ENCODE measurements around the gene MPP3. TPM values are rescaled to one million over a fixed set of nuclear protein-coding genes. Genes with fewer than 3 reads are reported as not detected.

MPP3 gene
- total and polyA plus RNA-seq, 2 of the 4 experiments (the other 2 are of a cell fraction), result 5.7 to 11.9 TPM

GRCh38 chr17:43755389-43755875 lies 77.5 kb downstream of the MPP3 start:
- TF ChIP-seq CTCF (conservative IDR thresholded peaks at IDR 0.05; ENCODE audit: low read depth, low read length) (0 out of 2 replicates have a peak, but pooled peaks have one; percentile 4), SMC3 (IDR thresholded peaks at IDR 0.05; ENCODE audit: low read depth, low read length) (no peak)
- Histone ChIP-seq H2BK20ac (ENCODE audit: low read depth, low read length) (no peak overlapping the region), H3K4me3 (ENCODE audit: insufficient read depth, low read depth, low read length) (no peak overlapping the region; the same call in 1 of the 2 replicates), H2BK120ac (ENCODE audit: low read depth, low read length) (no peak overlapping the region; the same call in 1 of the 2 replicates), H2AK9ac (replicated peaks; ENCODE audit: low read depth, low read length, poor library complexity) (peak overlapping the region; percentile 31), H4K20me1 (ENCODE audit: insufficient read depth, low read length) (no peaks in the 10 kb centered on the region), H2AFZ (replicated peaks; ENCODE audit: low read length, poor library complexity) (peak overlapping the region; percentile 88), H3K14ac (replicated peaks; ENCODE audit: low read depth, low read length) (no peak overlapping the region), H3K27me3 (ENCODE audit: control insufficient read depth, insufficient read depth, low read length) (peaks cover 60% of the 10 kb centered on the region), H3K4me1 (ENCODE audit: control insufficient read depth, insufficient read depth, low read length) (no peaks in the 10 kb centered on the region), H2BK15ac (ENCODE audit: low read depth, low read length) (no peak overlapping the region), H3K27ac (ENCODE audit: insufficient read depth, low read length) (no peak overlapping the region), H2BK5ac (ENCODE audit: low read depth, low read length, poor library complexity, severe bottlenecking) (no peak overlapping the region), H3K36me3 (ENCODE audit: control insufficient read depth, insufficient read depth, low read length) (no peaks in the 10 kb centered on the region), H3K4me2 (ENCODE audit: low read depth, low read length) (peak overlapping the region; percentile 48), H3K18ac (ENCODE audit: low read depth, low read length) (no peak overlapping the region), H3K4ac (ENCODE audit: low read depth, low read length) (no peak overlapping the region), H3K9me3 (ENCODE audit: control insufficient read depth, insufficient read depth, low read length) (no peaks in the 10 kb centered on the region), H3K56ac (ENCODE audit: extremely low read depth, insufficient read depth, low read length) (no peak overlapping the region), H3K23ac (ENCODE audit: low read depth, low read length) (no peak overlapping the region), H4K91ac (ENCODE audit: insufficient read depth, low read depth, low read length) (no peak overlapping the region), H3K9ac (ENCODE audit: low read depth, low read length) (no peak overlapping the region), H3K79me1 (ENCODE audit: low read depth in 1 of 2, low read length in 2 of 2) (no peaks in the 10 kb centered on the region), H4K8ac (ENCODE audit: low read depth in 2 of 2, low read length in 2 of 2) (peak overlapping the region in 1 of 2 experiments; percentile 20; a peak in 1 of 4 replicates), H4K5ac (ENCODE audit: low read depth, low read length) (no peak overlapping the region), H2AK5ac (ENCODE audit: low read depth, low read length) (no peak overlapping the region), H3K9me1 (ENCODE audit: insufficient read depth, low read length) (0 out of 2 replicates have a peak, but pooled peaks cover 4% of the 10 kb centered on the region)
- ChIA-PET POLR2A (ENCODE audit: unreplicated experiment) (interaction anchor here (0.6 kb wide), 1 partner anchor 1519 kb away, joined by 4 read pairs; no protein-coding TSS in a partner anchor), CTCF (interaction anchor here (0.9 to 1.3 kb wide), 4 partner anchors 9 to 64 kb away, joined by 3 to 5 read pairs (median 3); no protein-coding TSS in a partner anchor)
- BruUV-seq (replicated peaks), result no TSS peak
- intact Hi-C loops (cut with micrococcal nuclease), result no loop called here
- in situ Hi-C loops (cut with MboI; ENCODE audit: low sequenced_read_pairs), result no loop called here
- DNase-seq (peak; percentile 45), ATAC-seq (ENCODE audit: low read depth) (peak; percentile 25; the same call in 1 of the 2 replicates)
- WGBS, 2 experiments (ENCODE audit: extremely low coverage in 2 of 2, insufficient read length in 1 of 2), result 4% methylated on average over 25 of the region's 60 CpGs; no CpG with 5 or more reads in 1 of the 2 experiments
- dilution Hi-C loops (cut with HindIII; ENCODE audit: low sequenced_read_pairs, unreplicated experiment), result no loop called here
